HAP-1 (cell line): ENCODE measurements around the gene B4GALNT4.
"Not testable (repeated sequence)": the region's sequence is repeated elsewhere in the genome, so short reads cannot be mapped to it uniquely, and the experiment has no call there.

Experiments
- DNase-seq, 2 experiments: peaks; one replicate each; pipeline ENCODE4 v3.0.0-alpha.2; 2016 to 2020; ENCODE audit warnings: low spot score in 2 of 2
- H3K27me3 ChIP-seq: fragments of 250-450 bp; sonication (Bioruptor Pico); 2 replicates; pipeline ENCODE4 v1.5.1; 2020; ENCODE audit warnings: low read depth, mild to moderate bottlenecking, moderate library complexity
- H3K36me3 ChIP-seq: fragments of 250-450 bp; sonication (Bioruptor Pico); replicated peaks from 2 replicates; pipeline ENCODE4 v1.5.1; 2020; ENCODE audit warnings: mild to moderate bottlenecking
- H3K4me1 ChIP-seq: fragments of 250-450 bp; sonication (Bioruptor Pico); 2 replicates; pipeline ENCODE4 v1.5.1; 2020; ENCODE audit warnings: mild to moderate bottlenecking
- H3K4me3 ChIP-seq: fragments of 250-450 bp; sonication (Bioruptor Pico); 2 replicates; pipeline ENCODE4 v1.5.1; 2020; ENCODE audit warnings: mild to moderate bottlenecking, moderate library complexity
- H3K9me3 ChIP-seq: fragments of 250-450 bp; sonication (Bioruptor Pico); 2 replicates; pipeline ENCODE4 v1.5.1; 2020; ENCODE audit warnings: mild to moderate bottlenecking, moderate library complexity
- in situ Hi-C: fragments of 300-500 bp; cut with MboI; formaldehyde crosslinking; loops from 3 replicates; pipeline ENCODE4 v1.14.3; 2020; ENCODE audit warnings: low sequenced_read_pairs, inconsistent platforms, mixed read lengths

B4GALNT4 gene

GRCh38 chr11:358129-358800 lies 11.0 kb upstream of the B4GALNT4 start:
- in situ Hi-C loops, result no loop called here
- Histone ChIP-seq H3K36me3 (no peaks in the 10 kb centered on the region), H3K9me3 (peaks cover 6% of the 10 kb centered on the region; the same call in 1 of the 2 replicates), H3K27me3 (no peaks in the 10 kb centered on the region), H3K4me1 (peaks cover 7% of the 10 kb centered on the region; the same call in 1 of the 2 replicates), H3K4me3 (no peak overlapping the region)
- DNase-seq, result no peak

GRCh38 chr11:359181-359714 lies 10.1 kb upstream of the B4GALNT4 start:
- H3K36me3 ChIP-seq, result no peaks in the 10 kb centered on the region
- H3K27me3 ChIP-seq, result no peaks in the 10 kb centered on the region
- in situ Hi-C loops, result no loop called here
- DNase-seq, result no peak
- peaks cover 7% of the 10 kb centered on the region; the same call in 1 of the 2 replicates for H3K4me1 ChIP-seq
- peaks cover 6% of the 10 kb centered on the region; the same call in 1 of the 2 replicates for H3K9me3 ChIP-seq
- no peak overlapping the region for H3K4me3 ChIP-seq

GRCh38 chr11:360326-361280 lies 8.7 kb upstream of the B4GALNT4 start:
- DNase-seq, result no peak

GRCh38 chr11:362642-363442 lies 6.5 kb upstream of the B4GALNT4 start:
- no peak overlapping the region for H3K4me3 ChIP-seq
- no peaks in the 10 kb centered on the region for H3K36me3 ChIP-seq
- no peak for DNase-seq
- in situ Hi-C loops, result loop anchor here (10.0 kb wide), 1 partner anchor 108 kb away; no protein-coding TSS in a partner anchor
- peaks cover 6% of the 10 kb centered on the region; the same call in 1 of the 2 replicates for H3K9me3 ChIP-seq
- no peaks in the 10 kb centered on the region for H3K4me1 ChIP-seq
- H3K27me3 ChIP-seq, result no peaks in the 10 kb centered on the region

More at GRCh38 chr11:360326-361280, 8.7 kb upstream of the B4GALNT4 start:
- no peak overlapping the region for H3K4me3 ChIP-seq
- no peaks in the 10 kb centered on the region for H3K27me3 ChIP-seq
- no peaks in the 10 kb centered on the region for H3K36me3 ChIP-seq
- H3K4me1 ChIP-seq, result peaks cover 2% of the 10 kb centered on the region; the same call in 1 of the 2 replicates
- peaks cover 6% of the 10 kb centered on the region; the same call in 1 of the 2 replicates for H3K9me3 ChIP-seq
- in situ Hi-C loops, result loop anchor here (10.0 kb wide), 1 partner anchor 106 kb away; no protein-coding TSS in a partner anchor

GRCh38 chr11:363443-363805 lies 5.9 kb upstream of the B4GALNT4 start:
- DNase-seq, result not testable (repeated sequence)

GRCh38 chr11:363948-364761 lies 5.1 kb upstream of the B4GALNT4 start:
- in situ Hi-C loops, result loop anchor here (10.0 kb wide), 1 partner anchor 109 kb away; no protein-coding TSS in a partner anchor
- H3K4me1 ChIP-seq, result peaks cover 3% of the 10 kb centered on the region; the same call in 1 of the 2 replicates
- no peak for DNase-seq
- no peaks in the 10 kb centered on the region for H3K27me3 ChIP-seq
- no peak overlapping the region for H3K4me3 ChIP-seq
- peaks cover 6% of the 10 kb centered on the region; the same call in 1 of the 2 replicates for H3K9me3 ChIP-seq
- no peaks in the 10 kb centered on the region for H3K36me3 ChIP-seq

More at GRCh38 chr11:363443-363805, 5.9 kb upstream of the B4GALNT4 start:
- in situ Hi-C loops, result loop anchor here (10.0 kb wide), 1 partner anchor 109 kb away; no protein-coding TSS in a partner anchor
- not testable (repeated sequence) for H3K9me3 ChIP-seq, H3K4me1 ChIP-seq, H3K36me3 ChIP-seq, H3K4me3 ChIP-seq, H3K27me3 ChIP-seq

GRCh38 chr11:364991-365725 lies 4.1 kb upstream of the B4GALNT4 start:
- Histone ChIP-seq H3K36me3 (no peaks in the 10 kb centered on the region), H3K4me1 (peaks cover 3% of the 10 kb centered on the region; the same call in 1 of the 2 replicates)
- in situ Hi-C loops, result loop anchor here (10.0 kb wide), 1 partner anchor 110 kb away; no protein-coding TSS in a partner anchor

GRCh38 chr11:365831-366230 lies 3.5 kb upstream of the B4GALNT4 start:
- Histone ChIP-seq H3K4me3 (no peak overlapping the region), H3K36me3 (no peaks in the 10 kb centered on the region), H3K27me3 (no peaks in the 10 kb centered on the region), H3K4me1 (peaks cover 3% of the 10 kb centered on the region), H3K9me3 (peaks cover 2% of the 10 kb centered on the region; the same call in 1 of the 2 replicates)
- no peak for DNase-seq
- in situ Hi-C loops, result loop anchor here (10.0 kb wide), 1 partner anchor 111 kb away; no protein-coding TSS in a partner anchor

More at GRCh38 chr11:364991-365725, 4.1 kb upstream of the B4GALNT4 start:
- no peak for DNase-seq
- H3K9me3 ChIP-seq, result peaks cover 6% of the 10 kb centered on the region; the same call in 1 of the 2 replicates
- H3K4me3 ChIP-seq, result no peak overlapping the region
- no peaks in the 10 kb centered on the region for H3K27me3 ChIP-seq

- Histone ChIP-seq H3K27me3 (no peaks in the 10 kb centered on the region), H3K36me3 (no peaks in the 10 kb centered on the region; the same call in 1 of the 2 replicates), H3K4me3 (no peak overlapping the region; the same call in 1 of the 2 replicates), H3K9me3 (no peaks in the 10 kb centered on the region), H3K4me1 (peaks cover 3% of the 10 kb centered on the region)
- no peak for DNase-seq
- in situ Hi-C loops, result loop anchor here (10.0 kb wide), 1 partner anchor 113 kb away; no protein-coding TSS in a partner anchor
These were observed 1.3 kb upstream of the B4GALNT4 start for GRCh38 chr11:367956-368413.

- DNase-seq, result peak in 1 of 2 experiments; percentile 52
- Histone ChIP-seq H3K4me1 (peaks cover 3% of the 10 kb centered on the region), H3K9me3 (no peaks in the 10 kb centered on the region), H3K36me3 (peaks cover 3% of the 10 kb centered on the region; the same call in 1 of the 2 replicates), H3K27me3 (no peaks in the 10 kb centered on the region), H3K4me3 (peak overlapping the region; percentile 20)
- in situ Hi-C loops, result loop anchor here (10.0 kb wide), 1 partner anchor 114 kb away; no protein-coding TSS in a partner anchor
These were observed 624 bp upstream of the B4GALNT4 start for GRCh38 chr11:368414-369335.
